ENCODE measurements around the gene ADCY9.

The ADCY9 gene

DNA sequence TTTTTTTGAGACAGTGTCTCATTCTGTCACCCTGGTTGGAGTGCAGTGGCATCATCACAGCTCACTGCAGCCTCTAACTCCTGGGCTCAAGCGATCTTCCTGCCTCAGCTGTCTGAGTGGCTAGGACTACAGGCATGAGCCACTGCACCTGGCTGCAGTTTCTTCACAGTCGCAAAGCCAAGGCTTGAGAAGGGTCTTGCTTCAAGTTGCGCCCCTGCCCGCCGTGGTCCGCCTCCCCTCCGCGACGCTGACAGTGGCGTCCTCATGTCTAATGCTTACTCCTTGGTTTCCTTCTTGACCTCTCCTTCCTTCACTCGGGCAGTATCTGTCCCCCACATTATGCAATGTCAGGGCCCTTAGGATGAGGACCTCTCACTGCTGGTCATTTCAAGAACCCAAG lies 112.7 kb downstream of the ADCY9 start:
- no peak for DNase-seq (ENCODE audit: low spot score)

DNA sequence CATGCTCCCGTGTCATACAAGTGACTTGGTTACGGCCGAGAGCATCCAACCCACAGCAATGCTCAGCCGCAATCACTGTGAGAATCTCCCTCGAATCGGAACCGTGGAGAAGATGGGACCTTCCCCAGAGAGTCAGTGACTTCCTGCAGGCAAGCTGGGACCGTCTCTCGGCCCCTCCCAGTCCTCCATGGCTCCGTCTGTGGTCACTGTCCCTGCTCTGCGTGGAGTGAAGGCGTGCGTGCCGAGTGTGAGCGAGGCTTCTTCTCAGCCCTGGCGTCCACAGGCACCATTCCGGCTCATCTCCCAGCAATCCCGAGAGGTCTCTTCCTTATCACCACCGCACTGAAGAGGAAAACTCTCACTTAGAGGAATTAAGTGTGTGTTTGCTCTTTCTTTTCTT lies 113.1 kb downstream of the ADCY9 start:
- DNase-seq (ENCODE audit: low spot score): no peak

DNA sequence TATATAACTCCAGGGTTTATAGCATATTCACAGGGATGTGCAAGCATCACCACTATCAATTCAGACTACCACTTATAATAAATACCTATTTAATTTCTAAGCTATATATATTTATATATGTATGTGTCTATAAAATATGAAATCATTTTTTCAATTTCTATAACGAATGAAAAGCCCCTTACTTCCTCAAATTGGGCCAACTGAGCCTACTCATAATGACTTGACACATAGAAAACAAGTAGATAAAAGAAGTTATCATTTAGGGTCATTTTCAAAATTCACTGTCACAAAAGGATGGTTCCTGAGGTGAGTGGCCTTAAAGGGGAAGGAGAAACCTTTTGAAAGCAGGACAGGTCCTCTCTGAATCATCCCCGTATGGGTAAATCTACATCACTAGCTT lies 114.1 kb downstream of the ADCY9 start:
- DNase-seq (ENCODE audit: low spot score): no peak

DNA sequence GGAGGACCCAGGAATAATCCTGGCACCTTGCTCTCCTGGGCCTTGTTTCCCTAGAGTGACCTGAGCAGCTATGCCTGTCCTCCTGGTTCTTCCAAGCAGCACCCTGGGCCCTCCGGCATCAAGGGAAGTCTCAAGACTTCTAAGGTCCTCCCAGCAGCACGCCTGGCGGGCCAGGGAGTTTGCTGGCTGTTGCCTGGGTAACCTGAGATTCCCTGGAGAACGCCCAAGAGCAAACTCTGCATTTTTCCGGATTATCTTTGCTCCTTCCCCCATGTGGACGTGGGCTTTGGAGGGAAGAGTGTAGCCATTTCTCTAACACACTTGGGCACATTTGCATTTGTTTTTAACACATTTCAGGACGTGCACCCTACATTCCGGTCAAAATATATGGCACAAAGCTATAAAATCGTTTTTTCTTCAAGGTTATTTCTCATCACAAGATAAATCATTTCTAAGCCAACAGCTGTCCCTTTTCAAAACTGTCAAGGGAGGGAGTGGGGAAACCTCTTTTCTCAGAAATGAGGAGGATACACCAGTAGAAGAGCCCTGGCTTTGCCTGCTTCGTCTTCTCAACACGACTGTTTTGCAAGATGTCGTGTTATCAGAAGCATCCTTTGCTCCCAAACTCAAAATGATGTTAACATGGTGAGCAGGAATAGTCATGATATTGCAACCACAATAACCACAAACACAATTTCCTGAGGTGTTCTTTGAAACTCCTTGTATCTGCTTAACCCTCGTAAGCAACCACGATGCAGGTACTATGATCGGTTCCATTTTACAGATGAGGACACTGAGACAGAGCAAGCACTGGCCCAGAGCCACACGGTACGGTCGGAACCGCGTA lies 116.5 kb downstream of the ADCY9 start:
- DNase-seq (ENCODE audit: low spot score): peak; percentile 62

DNA sequence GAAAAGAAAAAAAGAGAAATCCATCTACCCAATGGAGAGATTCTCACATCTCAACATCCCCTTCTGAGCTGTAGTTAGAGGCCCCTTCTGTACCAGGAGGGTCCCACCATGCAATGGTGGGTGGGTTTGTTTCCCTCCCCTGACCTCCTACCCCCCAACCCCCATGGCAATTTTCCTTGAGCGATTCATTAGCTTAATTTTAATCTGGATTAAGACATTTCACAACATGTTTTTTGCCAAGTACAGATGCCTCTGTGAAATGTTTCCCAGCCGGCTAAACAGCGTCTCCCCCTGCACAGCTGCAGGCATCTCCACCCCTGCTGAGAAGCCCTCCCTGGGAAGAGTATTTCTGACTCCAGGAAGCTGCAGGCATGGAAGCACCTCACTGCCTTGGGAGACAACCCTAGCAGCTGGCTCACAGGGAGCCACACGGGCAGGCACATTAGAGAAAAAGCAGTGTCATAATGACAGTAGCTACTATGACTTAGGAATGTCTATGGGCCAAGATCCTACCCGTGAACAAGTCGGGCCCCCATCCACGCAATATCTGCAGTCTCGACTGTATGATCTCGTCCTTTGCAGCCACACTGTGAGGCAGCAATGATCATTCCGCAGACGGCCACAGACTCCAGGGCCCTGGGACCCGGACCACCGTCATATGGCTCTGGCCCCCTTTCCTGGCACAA lies 117.3 kb downstream of the ADCY9 start:
- no peak for DNase-seq (ENCODE audit: low spot score)

DNA sequence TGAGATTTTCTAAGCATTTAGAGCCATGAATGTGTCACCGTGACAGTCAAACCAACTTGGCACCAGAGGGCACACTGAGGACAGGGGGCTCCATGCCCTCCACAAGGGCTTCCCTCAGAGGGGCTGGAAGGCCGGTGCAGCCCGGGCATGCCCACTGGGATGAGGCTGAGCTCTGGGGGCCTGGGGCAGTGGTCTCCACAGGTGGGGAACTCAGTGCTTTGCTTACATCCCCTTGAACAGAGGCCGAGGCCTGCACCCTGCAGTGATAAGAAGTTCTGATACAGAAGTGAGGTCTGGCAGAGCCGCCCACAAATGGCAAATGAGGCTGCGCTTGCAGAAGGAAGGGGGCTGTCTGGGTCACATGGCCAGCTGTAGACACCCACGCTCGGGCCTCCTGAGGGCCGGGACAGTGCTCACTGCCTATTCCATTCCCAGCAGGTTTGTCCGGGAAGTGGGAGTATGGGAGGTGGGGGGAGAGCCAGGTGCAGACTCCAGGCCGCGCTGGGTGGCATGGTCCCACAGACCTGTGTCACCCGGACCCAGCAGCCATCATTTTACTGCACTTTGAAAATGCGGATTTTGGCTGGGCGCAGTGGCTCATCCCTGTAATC lies 118.9 kb downstream of the ADCY9 start:
- no peak for DNase-seq (ENCODE audit: low spot score)

DNA sequence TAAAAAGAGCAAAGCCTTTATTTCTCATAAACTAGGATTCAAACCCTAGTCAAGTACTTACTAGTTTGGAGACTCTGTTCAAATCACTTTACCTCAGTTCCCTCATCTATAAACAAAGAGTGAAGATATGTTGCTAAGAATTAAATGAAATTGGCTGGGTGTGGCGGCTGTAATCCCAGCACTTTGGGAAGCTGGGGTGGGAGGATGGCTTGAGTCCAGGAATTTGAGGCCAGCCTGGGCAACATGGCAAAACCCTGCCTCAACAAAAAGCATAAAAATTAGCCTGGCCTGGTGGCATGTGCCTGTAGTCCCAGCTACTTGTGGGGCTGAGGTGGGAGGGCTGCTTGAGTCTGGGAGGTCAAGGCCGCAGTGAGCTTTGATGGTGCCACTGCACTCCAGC lies 121.2 kb downstream of the ADCY9 start:
- no peak for DNase-seq (ENCODE audit: low spot score)

DNA sequence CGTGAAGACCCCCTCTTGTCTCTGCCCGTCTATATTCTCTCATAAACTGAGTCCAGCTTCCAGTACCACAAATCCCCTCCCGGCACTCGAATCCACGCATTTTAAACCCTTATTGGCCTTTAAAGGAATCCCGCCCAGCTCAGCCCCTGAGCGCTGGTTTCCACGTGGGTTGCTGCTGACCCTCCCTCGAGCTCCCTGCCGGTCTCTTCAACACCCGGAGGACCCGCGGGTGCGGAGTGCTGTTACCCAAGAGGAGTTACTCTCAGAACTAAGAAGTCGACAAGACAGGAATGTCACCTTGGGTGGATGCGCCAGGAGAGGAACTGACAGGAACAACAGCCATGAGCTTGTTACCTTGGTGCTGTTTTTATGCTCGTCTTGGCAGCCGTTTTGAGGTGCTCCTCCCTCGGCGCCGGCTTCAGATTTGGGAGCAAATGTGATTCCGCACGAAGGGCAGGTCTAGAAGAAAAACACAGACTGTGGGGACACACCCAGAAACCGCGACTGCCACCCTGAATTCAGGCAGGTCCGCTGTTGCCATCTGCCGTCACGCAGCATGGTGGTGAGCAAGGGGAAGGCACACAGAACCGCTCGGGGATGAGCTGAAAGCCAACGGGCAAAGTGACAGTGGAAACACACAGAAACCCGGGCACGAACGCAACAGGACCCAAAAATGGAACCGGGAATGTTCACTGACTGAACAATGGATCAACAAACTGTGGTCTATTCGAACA lies 123.0 kb downstream of the ADCY9 start:
- DNase-seq (ENCODE audit: low spot score): no peak

DNA sequence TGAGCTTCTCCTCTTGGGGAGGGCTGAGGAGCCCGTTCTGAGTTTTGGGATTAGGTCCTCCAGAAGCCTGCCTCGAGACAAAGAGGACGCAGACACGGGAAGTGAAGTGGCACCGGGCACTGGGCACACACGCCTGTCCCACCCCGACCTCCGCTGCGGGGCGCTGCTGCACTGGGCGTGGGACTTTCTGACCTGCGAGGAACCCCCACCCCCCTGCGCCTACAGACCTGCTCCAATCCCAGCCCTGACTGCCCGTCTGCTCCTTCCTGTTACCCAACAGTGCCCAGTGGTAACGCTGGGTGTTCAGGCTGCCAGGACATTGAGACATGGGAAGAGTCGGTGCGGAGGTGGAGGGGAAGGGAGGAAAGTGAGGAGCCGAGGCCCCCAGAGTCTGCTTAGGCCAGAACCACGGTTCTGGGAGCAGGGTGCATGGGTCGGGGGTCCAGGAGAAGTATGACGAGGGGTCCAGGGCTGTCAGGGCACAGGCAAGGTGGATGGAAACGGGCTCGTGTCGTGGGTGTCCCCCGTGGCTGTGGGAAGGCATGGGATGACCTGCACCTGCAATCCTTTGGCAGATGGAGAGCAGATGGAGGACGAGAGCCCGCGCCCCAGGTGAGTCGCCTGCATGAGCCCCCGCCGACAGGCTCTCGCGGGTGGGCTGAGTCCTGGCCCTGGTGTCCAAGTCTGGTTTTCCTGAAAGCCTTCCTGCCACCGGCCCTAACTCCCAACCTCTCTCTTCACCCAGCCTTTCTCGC lies 123.8 kb downstream of the ADCY9 start:
- no peak for DNase-seq (ENCODE audit: low spot score)

DNA sequence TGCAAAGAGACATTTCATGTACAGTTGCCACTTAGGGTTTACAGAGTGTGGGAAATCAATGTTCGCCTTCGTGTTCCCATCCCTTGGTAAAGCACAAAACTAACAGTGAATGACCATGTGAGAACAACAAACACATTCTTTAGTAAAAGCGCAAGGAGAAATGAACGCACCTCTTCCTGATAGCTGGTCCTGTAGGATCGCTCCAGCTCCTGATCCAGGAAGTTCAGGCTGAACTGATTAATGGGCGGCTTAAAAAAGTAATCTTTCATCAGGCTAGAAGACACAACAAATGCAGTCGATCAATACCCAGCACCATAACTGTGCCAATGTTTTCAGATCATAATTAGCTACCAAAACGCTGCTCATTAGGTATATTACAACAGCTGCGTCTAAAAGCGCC lies 127.4 kb downstream of the ADCY9 start:
- DNase-seq (ENCODE audit: low spot score): no peak

DNA sequence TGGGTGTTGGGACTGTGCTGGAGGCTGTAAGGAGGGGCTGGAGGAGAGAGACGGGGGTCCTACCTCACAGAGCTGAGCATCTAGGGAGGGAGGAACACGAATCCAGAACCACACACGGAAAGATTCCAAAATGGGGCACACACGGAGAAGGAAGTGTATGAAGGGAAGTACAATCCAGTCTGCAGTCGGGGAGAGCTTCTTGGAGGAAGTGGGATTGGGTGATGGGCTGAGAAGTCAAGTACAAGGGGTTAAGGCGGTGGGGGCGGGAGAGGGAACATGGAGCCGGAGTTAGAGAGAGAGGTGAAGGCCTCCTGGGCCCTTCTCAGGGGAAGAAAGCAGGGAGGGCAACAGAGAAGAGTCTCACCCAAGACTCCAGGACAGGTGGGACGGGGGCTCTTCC lies 128.2 kb downstream of the ADCY9 start:
- no peak for DNase-seq (ENCODE audit: low spot score)

DNA sequence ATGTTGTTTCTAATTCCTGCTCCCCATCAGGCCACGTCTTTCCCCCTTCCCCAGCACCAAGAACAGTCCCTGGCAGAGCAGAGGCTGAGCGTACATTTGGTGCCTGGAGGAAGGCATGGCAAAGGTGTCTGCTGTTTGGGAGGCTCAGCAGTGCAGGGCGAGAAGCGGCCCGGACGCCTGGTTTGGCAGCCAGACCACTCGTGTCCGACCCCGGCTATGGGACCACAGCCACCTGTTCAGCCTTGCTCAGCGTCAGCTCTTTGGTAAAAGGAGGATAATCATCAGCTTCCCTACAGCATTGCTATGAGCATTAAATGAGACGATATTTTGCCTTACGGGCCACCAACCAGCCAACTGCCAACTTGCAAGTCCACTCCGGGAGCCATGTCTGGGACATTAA lies 129.0 kb downstream of the ADCY9 start:
- DNase-seq (ENCODE audit: low spot score): no peak

DNA sequence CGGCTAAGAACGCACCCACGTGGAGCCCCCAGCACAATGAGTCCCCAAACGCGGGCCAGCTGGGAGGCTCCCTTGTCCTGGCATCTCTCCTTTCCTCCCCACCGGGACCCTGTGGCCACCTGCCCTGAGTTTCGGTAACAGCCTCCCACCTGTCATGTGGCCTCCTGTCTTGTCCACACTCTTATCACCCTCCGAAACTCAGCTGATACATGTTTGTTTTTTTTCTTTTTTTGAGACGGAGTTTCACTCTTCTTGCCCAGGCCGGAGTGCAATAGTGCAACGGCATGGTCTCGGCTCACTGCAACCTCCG lies 130.1 kb downstream of the ADCY9 start:
- DNase-seq (ENCODE audit: low spot score): no peak

DNA sequence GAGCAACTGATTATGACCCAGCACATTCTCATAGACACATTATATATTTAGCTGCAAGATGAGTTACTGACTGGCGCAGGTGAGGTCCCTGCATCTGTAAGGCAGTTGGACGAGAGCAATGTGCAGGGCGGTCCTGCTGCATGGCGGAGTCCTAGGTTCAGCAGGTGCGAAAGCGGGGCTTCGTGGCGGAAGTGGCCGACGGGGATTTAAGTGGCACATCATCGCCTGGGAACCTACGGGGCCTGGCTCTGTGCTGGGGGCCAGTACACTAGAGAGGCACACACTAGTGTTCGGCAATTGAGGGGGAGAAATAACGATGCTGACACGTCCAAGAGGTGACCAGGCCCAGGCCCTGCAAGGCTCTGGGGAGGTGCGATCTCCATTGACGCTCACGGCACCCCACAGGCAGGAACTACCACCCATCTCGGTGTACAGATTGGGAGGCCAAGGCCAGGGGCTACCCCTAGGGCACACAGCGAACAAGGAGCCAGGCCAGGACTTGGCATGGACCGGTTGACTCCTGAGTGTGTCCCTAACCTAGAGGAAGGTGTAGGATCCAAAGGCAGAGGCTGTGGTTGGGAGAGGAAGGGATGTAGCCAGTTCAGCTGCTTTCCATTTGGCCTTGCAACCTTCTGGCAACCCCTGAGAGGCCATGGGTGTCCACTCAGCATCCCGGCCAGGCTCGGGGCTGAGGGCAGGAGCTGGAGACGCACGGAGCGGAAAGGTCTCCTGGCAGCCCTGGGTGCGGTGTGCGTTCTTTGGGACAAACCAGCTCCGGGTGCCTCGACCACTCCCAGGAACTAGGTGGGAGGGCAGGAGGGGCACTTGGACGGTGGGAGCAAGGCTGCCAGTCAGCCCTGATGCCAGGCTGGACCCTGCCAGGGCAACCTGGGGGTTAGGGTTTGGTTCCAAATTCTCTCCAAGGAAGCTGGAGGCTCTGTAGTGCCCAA lies 131.9 kb downstream of the ADCY9 start:
- DNase-seq (ENCODE audit: low spot score): no peak

DNA sequence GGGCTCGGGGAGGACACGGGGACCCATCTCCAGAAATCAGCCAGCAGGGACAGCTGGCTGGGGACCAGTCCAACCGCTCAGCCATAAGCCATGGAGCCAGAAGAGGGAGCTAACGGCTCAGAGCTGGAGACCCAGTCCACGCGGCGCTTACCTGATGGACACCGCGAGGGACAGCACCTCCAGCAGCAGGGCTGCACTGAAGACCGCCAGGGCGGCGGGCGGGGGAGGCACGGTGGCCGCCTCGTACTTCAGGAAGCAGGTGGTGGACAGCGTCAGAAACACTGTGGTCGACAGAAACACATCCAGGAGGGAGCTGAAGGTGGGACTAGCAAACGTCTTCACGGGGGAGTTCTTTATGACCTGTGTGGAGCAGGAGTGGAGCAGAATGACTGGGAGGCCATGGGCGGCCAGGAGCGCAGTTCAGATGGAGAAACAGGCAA lies 133.1 kb downstream of the ADCY9 start:
- DNase-seq (ENCODE audit: low spot score): peak; percentile 95

DNA sequence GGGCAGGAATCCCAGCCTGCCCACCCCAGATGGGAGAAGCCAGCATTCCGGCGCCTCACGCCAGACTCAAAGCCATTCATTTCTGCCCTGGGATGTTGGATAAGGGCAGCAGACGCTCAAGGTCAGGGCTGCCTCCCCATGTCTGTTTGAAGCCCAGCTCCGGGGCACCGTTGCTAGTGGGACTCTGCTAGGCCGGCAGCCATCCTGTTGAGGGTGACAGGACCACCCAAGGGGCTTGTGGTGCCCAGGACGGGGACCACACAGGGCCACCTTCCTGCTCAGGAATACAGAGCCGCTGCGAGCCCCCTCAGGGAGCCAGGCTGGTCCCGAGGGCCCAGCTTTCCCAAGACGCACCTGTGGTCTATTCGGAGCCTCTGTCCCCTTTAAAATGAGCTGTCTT lies 134.0 kb downstream of the ADCY9 start:
- no peak for DNase-seq (ENCODE audit: low spot score)

DNA sequence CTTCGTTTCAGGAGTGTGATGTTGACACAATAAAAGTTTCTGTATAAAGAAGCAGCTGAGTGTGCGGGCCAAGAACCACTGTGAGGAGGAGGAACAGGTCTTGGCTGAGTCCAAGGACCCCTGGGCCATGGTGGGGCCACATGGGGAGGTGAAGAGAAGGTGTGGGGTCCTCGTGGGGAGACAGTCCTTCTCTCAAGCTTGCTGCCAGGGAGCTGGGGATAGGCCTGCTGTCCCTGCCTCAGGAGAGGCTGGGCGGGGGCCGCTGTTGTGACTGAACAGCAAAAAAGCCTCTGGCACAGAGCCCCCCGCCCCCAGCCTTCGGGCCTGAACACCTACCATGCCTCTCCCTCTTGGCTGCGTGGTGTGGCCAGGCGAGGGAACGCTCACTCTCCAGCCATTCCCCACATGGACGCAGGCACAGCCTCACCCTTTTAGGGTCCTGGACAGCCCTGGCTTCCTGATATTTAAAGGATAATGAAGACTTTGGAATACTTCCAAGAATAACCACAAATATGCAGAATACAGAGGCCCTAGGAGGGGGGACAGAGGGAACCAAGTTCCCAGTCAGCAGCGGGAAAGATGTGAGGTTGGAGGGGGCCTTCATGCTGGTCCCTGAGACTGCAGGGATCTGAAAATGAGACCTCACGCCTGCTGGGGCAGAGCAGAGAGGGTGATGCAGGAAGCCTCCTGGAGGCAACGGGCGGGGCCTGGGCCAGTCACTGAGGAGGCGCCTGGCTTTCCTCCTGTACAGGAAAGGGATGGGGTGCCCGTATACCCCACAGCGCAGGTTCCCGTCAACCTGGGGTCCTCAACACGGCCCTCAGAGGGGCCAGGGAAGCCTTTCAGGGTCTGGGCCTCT lies 135.8 kb downstream of the ADCY9 start:
- no peak for DNase-seq (ENCODE audit: low spot score)

DNA sequence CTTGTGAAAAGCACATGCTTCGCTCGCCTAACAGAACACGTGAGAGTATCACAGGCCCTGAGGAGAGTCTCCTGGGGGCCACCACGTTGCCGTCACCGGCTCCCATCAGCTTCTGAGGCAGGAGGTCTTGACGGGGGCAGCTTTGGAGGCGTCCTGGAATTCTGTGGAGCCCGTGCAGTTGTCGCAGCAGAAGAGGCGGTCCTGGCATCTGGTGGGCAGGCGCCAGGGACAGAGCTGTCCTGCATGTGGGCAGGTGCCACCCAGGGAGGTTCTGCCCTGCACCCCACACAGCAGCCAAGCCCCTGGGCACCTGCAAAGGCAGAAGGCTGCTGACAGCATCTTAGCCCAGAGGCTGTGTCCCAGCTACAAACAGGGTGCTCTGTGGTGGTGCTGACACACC lies 136.7 kb downstream of the ADCY9 start:
- no peak for DNase-seq (ENCODE audit: low spot score)

DNA sequence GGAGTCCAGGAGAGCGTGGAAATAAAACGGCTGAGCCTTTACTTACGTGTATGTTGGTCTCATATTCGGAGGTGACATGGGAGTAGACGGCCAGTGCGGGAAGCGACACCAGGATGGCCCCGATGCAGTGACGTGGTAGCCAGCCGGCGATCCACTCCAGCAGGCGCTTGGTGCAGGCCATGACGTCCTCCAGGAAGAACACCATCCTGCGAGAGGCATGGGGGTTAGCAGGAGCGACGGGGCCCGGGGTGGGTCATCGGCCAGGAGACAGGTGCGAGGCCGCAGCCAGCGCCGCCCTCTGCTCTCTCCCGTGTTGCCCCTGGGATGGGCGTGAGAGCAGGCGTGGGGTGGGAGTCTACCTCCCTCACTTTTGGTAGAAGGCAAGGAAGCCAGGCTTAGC lies 137.2 kb downstream of the ADCY9 start:
- no peak for DNase-seq (ENCODE audit: low spot score)

DNA sequence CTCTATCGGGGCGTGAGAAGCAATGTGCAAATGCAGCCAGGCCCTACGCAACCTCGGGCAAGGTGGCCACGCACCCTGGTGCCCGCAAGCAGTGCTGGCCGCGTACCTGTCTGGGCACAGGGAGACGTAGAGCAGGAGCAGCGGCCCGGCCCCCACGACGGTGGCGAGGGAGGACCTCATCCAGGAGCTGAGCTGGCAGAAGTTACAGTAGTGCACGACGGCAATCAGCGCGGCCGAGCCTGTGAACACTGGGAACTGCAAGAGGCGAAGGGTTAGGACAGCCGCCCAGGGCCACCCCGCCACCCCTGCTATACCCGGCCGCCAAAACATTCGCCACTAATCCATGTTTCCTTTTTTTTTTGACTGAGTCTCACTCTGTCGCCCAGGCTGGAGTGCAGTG lies 138.9 kb downstream of the ADCY9 start:
- DNase-seq (ENCODE audit: low spot score): no peak

Measured in iPS-NIHi11 (cell line).